Panc1 (cell line): ENCODE measurements around the gene ANKRD66. TPM values are rescaled to one million over a fixed set of nuclear protein-coding genes. Genes with fewer than 3 reads are reported as not detected.

Experiments used
- ATAC-seq: fragments of 200-7000 bp; cut with Tn5 transposase; 2 replicates; pipeline ENCODE4 v1.9.1; 2020; ENCODE audit warnings: mild to moderate bottlenecking, moderate library complexity
- BruUV-seq: library from RNA; stranded (reverse); fragments of 400-500 nt; replicated peaks from 2 replicates; lab custom pipeline; 2021; lab: Mats Ljungman, UMichigan
- CTCF ChIA-PET: fragments of 300-600 bp; sonication (Branson Sonifier 250); formaldehyde crosslinking; loops from one replicate; lab custom pipeline; 2022; ENCODE audit warnings: antibody characterized with exemption; lab: Charles Lee
- POLR2A ChIA-PET: fragments of 300-600 bp; sonication (Branson Sonifier 250); formaldehyde crosslinking; loops from one replicate; lab custom pipeline; 2022; ENCODE audit warnings: antibody characterized with exemption; lab: Charles Lee
- DNase-seq: peaks from one replicate; pipeline ENCODE4 v3.0.0-alpha.2; 2010; ENCODE audit warnings: low read depth, low spot score
- H3K27ac ChIP-seq: 2 replicates; pipeline ENCODE4 v1.5.1; 2011; ENCODE audit warnings: mild to moderate bottlenecking, low read length, inconsistent platforms
- H3K27me3 ChIP-seq: fragments of 200-500 bp; sonication (Bioruptor generic); 2 replicates; pipeline ENCODE4 v1.6.0; 2014; ENCODE audit warnings: low read length, inconsistent platforms; ENCODE audit not compliant: control insufficient read depth, insufficient read depth
- H3K36me3 ChIP-seq: fragments of 200-500 bp; sonication (Bioruptor generic); 2 replicates; pipeline ENCODE4 v1.5.1; 2014; ENCODE audit warnings: inconsistent platforms, mild to moderate bottlenecking, low read length, moderate library complexity; ENCODE audit not compliant: control insufficient read depth, insufficient read depth
- H3K4me1 ChIP-seq: 2 replicates; pipeline ENCODE4 v1.5.1; 2011; ENCODE audit warnings: inconsistent platforms, mild to moderate bottlenecking, low read length, moderate library complexity; ENCODE audit not compliant: control insufficient read depth, insufficient read depth
- H3K4me3 ChIP-seq, 2 experiments: 2 replicates each; pipeline ENCODE4 v1.5.1; 2011 to 2012; ENCODE audit warnings: low read depth in 2 of 2, low read length in 2 of 2, mild to moderate bottlenecking in 2 of 2, inconsistent platforms in 1 of 2, moderate library complexity in 1 of 2
- H3K9me3 ChIP-seq: fragments of 200-500 bp; sonication (Bioruptor generic); 2 replicates; pipeline ENCODE4 v1.5.1; 2014; ENCODE audit warnings: low read depth, mild to moderate bottlenecking, inconsistent platforms, low read length, moderate library complexity; ENCODE audit not compliant: control insufficient read depth, insufficient read depth
- CTCF ChIP-seq: fragments of 450-650 bp; IDR thresholded peaks from 2 replicates; pipeline ENCODE4 v1.5.1; 2017; ENCODE audit warnings: mild to moderate bottlenecking
- POLR2AphosphoS5 ChIP-seq: IDR thresholded peaks from 2 replicates; pipeline ENCODE4 v1.6.1; 2012; ENCODE audit warnings: mild to moderate bottlenecking, low read depth, low read length, moderate library complexity
- SIN3A ChIP-seq: IDR thresholded peaks from 2 replicates; pipeline ENCODE4 v1.6.1; 2012; ENCODE audit warnings: low read depth, mild to moderate bottlenecking, low read length, moderate library complexity, borderline replicate concordance; ENCODE audit not compliant: insufficient read depth
- TCF7L2 ChIP-seq: IDR thresholded peaks from 2 replicates; pipeline ENCODE4 v1.6.1; 2011; ENCODE audit warnings: mild to moderate bottlenecking, low read depth, low read length, inconsistent platforms
- in situ Hi-C: cut with HindIII; loops from 2 replicates; pipeline ENCODE4 v1.10.0; 2016; ENCODE audit warnings: low sequenced_read_pairs, low pct_unique_long_range_greater_than_20kb
- intact Hi-C: fragments of 100-400 bp; cut with micrococcal nuclease; formaldehyde crosslinking; loops from one replicate; pipeline ENCODE4 v1.10.0; 2022; ENCODE audit not compliant: unreplicated experiment
- total RNA-seq: library from RNA; stranded (reverse); gene quantifications from one replicate; pipeline ENCODE4 v1.2.1, GENCODE V29; 2021; ENCODE audit not compliant: unreplicated experiment
- TF ChIP-seq, protein P1 (sequence below), 2 experiments: IDR thresholded peaks; 2 replicates each; pipeline ENCODE4 v1.6.1; 2011 to 2012; ENCODE audit warnings: low read depth in 2 of 2, control low read depth in 1 of 2, low read length in 1 of 2, mild to moderate bottlenecking in 1 of 2, moderate library complexity in 1 of 2; ENCODE audit not compliant: insufficient read depth in 1 of 2

ANKRD66 gene
- total RNA-seq, 1 experiment from 2014 or later, result not detected

- POLR2A ChIA-PET, result no interaction called here
Measured at GRCh38 chr6:46795816-46796215, 49.1 kb downstream of the ANKRD66 start.

GRCh38 chr6:46796848-46797580 is 50.3 kb downstream of the ANKRD66 start:
- ChIA-PET CTCF (no interaction called here), POLR2A (no interaction called here)
- ATAC-seq (no peak), DNase-seq (no peak)
- Histone ChIP-seq H3K36me3 (no peaks in the 10 kb centered on the region), H3K27ac (no peak overlapping the region), H3K27me3 (no peaks in the 10 kb centered on the region), H3K9me3 (no peaks in the 10 kb centered on the region), H3K4me1 (no peaks in the 10 kb centered on the region), H3K4me3 (no peak overlapping the region)
- TF ChIP-seq SIN3A, result no peak
- TF ChIP-seq POLR2AphosphoS5, result no peak
- TF ChIP-seq TCF7L2, result no peak
- no peak for TF ChIP-seq CTCF
- TF ChIP-seq, protein P1, sequence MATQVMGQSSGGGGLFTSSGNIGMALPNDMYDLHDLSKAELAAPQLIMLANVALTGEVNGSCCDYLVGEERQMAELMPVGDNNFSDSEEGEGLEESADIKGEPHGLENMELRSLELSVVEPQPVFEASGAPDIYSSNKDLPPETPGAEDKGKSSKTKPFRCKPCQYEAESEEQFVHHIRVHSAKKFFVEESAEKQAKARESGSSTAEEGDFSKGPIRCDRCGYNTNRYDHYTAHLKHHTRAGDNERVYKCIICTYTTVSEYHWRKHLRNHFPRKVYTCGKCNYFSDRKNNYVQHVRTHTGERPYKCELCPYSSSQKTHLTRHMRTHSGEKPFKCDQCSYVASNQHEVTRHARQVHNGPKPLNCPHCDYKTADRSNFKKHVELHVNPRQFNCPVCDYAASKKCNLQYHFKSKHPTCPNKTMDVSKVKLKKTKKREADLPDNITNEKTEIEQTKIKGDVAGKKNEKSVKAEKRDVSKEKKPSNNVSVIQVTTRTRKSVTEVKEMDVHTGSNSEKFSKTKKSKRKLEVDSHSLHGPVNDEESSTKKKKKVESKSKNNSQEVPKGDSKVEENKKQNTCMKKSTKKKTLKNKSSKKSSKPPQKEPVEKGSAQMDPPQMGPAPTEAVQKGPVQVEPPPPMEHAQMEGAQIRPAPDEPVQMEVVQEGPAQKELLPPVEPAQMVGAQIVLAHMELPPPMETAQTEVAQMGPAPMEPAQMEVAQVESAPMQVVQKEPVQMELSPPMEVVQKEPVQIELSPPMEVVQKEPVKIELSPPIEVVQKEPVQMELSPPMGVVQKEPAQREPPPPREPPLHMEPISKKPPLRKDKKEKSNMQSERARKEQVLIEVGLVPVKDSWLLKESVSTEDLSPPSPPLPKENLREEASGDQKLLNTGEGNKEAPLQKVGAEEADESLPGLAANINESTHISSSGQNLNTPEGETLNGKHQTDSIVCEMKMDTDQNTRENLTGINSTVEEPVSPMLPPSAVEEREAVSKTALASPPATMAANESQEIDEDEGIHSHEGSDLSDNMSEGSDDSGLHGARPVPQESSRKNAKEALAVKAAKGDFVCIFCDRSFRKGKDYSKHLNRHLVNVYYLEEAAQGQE (IDR thresholded peaks at IDR 0.05; ENCODE audit: insufficient read depth in 1 of 2, low read depth in 2 of 2, low read length in 1 of 2), result no peak
- in situ Hi-C loops, result no loop called here
- intact Hi-C loops, result no loop called here
- BruUV-seq, result no TSS peak

More at GRCh38 chr6:46795816-46796215, 49.1 kb downstream of the ANKRD66 start:
- no TSS peak for BruUV-seq
- CTCF ChIA-PET, result no interaction called here
- H3K4me1 ChIP-seq, result no peaks in the 10 kb centered on the region
- H3K36me3 ChIP-seq, result no peaks in the 10 kb centered on the region
- H3K27ac ChIP-seq, result no peak overlapping the region
- TF ChIP-seq POLR2AphosphoS5, result no peak
- TF ChIP-seq SIN3A, result no peak
- TF ChIP-seq CTCF, result no peak
- TF ChIP-seq, protein P1 (IDR thresholded peaks at IDR 0.05; ENCODE audit: insufficient read depth in 1 of 2, low read depth in 2 of 2, low read length in 1 of 2), result no peak
- no peak for TF ChIP-seq TCF7L2
- in situ Hi-C loops (no loop called here), intact Hi-C loops (no loop called here)
- DNase-seq (no peak), ATAC-seq (no peak)
- H3K9me3 ChIP-seq, result no peaks in the 10 kb centered on the region
- H3K4me3 ChIP-seq, result no peak overlapping the region
- no peaks in the 10 kb centered on the region for H3K27me3 ChIP-seq
